Measurements from ENCODE around the gene ZNF30.
"Not testable (repeated sequence)": the region's sequence is repeated elsewhere in the genome, so short reads cannot be mapped to it uniquely, and the experiment has no call there.

The ZNF30 gene

GRCh38 chr19:34985249-34986022, 58.7 kb downstream of the ZNF30 start:
- no peak for DNase-seq (ENCODE audit: low read depth)

DNA sequence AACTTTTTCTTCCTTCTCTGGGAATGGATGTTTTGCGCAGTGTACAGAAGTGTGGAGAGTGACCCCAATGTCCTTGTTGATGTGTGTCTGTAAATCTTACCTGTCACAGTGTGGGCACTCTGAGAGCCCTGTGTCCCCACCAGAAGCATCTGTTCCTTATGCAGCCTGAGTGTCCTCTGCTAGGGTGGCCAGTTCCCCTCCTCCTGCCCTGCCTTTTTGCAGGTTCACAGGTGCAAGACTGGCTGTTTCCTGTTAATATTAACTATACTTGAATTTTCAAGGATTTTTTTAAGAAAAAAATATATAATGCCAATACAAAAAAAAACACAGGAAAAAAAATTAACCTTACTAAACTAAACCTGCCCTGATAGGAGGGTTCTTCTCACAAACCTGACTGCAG, 61.4 kb downstream of the ZNF30 start:
- DNase-seq (ENCODE audit: low read depth) = no peak

GRCh38 chr19:34989298-34989697, 62.6 kb downstream of the ZNF30 start:
- no peak for DNase-seq (ENCODE audit: low read depth)

DNA sequence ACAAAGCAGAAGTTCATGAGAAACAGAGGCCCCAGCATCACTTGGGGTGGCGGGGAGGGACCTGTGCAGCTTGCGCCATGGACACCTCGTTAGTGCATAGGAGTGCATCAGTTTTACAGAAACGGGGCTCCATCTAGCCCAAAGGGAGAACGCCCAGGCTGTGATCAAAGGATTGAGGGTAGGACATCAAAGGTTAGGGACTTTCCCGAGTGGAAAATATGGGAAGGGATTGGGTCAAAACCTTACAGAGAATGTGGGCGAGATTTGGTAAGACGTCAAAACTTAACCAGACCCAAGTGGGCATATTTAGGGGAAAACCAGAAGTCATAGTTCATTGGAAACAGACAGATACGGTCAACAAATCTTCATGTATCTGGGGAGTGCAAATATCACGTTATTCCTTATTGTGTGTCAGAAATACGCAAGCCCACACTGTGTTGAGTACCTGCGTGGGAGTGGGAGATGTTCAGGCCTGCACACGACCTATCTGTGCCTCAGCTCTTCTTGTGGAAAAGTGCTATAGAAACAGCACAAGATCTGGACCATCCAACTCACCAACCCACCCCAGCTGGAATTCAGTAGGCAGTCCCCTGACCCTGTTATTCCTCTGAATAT, 64.0 kb downstream of the ZNF30 start:
- no peak for DNase-seq (ENCODE audit: low read depth)

DNA sequence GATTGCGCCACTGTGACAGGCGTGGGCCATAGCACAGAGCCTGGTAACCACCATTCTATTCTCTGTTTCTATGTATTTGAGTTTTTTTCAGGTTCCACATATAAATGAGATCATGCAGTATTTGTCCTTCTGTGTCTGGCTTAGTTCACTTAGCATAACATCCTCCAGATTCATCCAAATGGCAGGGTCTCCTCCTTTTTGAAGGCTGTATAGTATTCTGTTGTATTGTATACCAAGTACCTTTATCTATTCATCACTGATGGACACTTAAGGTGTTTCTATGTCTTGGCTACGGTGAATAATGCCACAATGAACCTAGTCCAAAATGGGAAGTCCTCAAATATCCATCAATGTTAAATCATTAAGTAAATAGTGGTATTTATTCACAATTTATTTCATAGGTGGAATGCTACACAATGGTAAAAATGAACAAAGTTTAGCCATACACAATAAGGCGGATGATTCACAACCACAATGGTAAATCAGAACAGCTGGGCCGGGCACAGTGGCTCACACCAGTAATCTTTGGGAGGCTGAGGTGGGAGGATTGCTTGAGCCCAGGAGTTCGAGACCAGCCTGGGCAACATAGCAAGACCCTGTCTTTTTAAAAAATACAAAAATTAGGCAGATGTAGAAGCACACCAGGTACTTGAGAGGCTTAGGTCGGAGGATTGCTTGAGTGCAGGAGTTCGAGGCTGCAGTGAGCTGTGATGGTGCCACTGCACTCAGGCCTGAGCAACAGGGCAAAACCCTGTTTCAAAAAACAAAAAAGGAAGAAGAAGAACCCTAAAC, 65.0 kb downstream of the ZNF30 start:
- no peak for DNase-seq (ENCODE audit: low read depth)

GRCh38 chr19:34992582-34992981, 65.9 kb downstream of the ZNF30 start:
- DNase-seq (ENCODE audit: low read depth) = not testable (repeated sequence)

DNA sequence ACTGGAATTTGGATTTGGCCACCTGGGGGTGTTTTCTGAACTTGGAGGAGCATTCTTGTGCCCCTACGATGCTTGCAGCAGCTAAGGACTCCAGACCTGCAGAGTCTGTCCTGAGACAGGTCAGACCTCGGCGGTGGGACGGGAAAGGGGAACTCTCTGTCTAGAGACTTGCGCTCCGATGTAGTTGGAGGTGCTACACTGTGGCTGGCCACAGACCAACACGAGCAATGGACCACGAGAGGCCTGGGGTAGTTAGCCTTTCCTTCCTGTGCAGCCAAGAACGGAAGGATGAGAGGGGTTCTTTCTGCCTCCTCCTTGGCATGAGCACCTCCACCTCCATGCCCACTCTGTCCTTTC, 67.6 kb downstream of the ZNF30 start:
- DNase-seq (ENCODE audit: low read depth) = no peak
